ENCODE measurements around the gene PEX19.

The PEX19 gene

DNA sequence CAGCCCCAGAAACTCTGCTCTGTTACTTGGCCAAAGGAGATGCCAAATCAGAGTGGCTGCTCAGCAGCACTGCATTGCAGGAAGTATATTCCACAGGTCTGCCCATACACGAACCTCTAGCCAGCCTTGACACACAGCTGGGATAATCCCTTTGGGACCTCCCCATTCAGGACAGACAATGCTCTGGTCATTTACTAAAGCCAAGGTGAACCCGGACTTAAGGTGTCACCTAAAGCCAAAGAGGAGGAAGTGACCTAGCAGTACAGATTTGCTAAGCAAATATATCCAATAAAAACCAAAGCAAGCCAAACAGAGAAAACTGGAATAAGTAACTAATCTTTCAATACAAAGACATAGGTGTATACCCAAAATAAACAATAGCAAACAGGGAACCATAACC is 30.4 kb upstream of the PEX19 start:
- DNase-seq (ENCODE audit: extremely low read depth, low read depth), result no peak
- TF ChIP-seq, protein P1, sequence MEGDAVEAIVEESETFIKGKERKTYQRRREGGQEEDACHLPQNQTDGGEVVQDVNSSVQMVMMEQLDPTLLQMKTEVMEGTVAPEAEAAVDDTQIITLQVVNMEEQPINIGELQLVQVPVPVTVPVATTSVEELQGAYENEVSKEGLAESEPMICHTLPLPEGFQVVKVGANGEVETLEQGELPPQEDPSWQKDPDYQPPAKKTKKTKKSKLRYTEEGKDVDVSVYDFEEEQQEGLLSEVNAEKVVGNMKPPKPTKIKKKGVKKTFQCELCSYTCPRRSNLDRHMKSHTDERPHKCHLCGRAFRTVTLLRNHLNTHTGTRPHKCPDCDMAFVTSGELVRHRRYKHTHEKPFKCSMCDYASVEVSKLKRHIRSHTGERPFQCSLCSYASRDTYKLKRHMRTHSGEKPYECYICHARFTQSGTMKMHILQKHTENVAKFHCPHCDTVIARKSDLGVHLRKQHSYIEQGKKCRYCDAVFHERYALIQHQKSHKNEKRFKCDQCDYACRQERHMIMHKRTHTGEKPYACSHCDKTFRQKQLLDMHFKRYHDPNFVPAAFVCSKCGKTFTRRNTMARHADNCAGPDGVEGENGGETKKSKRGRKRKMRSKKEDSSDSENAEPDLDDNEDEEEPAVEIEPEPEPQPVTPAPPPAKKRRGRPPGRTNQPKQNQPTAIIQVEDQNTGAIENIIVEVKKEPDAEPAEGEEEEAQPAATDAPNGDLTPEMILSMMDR (IDR thresholded peaks at IDR 0.05; ENCODE audit: low read depth, low read length), result no peak

DNA sequence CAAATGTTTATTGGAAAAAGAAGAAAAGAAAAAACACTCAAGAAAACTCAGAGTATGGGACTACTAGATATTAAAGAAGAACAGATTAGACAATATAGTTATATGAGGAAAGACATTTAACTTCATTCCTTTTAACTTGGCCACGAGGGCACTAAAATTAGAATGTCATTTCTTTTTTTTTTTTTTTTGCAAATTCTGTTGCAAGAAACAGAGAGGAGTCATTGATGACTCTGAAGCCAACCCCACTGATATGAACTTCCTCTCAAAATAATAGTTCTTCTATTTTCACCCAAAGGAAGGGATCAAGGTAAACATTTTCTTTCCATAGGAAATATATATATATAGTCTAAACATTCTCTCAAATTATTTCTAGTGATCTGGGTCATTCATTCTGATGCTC is 24.6 kb upstream of the PEX19 start:
- TF ChIP-seq, protein P1 (IDR thresholded peaks at IDR 0.05; ENCODE audit: low read depth, low read length), result no peak
- no peak for DNase-seq (ENCODE audit: extremely low read depth, low read depth)

DNA sequence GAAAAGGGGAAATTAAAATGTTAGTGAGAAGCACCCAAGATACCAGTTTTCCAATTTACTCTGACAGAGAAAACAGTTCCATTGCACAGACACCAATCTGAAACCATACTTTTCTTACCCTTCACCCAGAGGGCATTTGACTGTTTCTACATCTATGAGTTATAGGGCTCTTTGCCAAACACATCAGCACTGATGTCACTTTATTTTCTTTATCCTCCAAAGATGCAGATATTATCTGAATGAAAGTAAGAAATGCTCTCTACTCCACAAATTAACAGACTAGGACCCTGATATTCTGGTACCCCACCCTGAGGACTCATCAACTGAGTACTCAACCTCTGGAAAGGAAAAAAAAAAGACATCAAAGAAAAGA is 24.2 kb upstream of the PEX19 start:
- DNase-seq (ENCODE audit: extremely low read depth, low read depth), result no peak
- TF ChIP-seq, protein P1 (IDR thresholded peaks at IDR 0.05; ENCODE audit: low read depth, low read length), result no peak

DNA sequence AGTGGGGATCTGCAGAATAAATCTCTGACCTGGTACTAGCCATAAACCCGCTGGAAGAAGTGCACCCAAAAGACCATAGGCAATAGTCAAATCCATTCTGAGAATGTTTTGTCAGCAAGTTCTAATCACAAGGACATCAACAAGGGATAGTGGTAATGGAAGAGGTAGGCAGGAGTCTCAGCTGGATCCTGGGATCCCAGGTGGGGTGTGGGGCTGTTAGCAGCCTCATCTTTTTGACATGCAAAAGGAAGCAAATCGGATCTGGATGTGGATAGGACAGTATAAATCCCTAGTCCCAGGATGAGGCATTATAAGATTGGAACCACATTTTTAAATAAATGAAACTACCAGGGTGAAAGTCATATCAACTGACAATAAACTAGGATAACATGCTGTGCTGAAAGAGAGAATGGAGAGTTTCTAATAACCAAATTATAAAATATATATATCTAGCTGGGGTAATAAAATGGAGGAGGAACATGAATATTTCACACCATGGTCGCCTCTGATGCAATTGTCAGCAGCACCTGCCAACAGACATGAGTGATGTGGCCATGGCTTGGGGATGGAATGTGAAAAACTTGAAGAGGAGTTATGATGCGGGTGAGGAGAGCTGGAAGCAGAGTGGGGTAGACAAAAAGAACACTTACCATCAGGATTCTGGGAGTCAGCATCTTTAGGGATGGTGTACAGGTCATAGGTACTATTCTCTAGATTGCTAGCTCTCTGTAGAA is 23.7 kb upstream of the PEX19 start:
- no peak for DNase-seq (ENCODE audit: extremely low read depth, low read depth)
- TF ChIP-seq, protein P1 (IDR thresholded peaks at IDR 0.05; ENCODE audit: low read depth, low read length), result no peak

DNA sequence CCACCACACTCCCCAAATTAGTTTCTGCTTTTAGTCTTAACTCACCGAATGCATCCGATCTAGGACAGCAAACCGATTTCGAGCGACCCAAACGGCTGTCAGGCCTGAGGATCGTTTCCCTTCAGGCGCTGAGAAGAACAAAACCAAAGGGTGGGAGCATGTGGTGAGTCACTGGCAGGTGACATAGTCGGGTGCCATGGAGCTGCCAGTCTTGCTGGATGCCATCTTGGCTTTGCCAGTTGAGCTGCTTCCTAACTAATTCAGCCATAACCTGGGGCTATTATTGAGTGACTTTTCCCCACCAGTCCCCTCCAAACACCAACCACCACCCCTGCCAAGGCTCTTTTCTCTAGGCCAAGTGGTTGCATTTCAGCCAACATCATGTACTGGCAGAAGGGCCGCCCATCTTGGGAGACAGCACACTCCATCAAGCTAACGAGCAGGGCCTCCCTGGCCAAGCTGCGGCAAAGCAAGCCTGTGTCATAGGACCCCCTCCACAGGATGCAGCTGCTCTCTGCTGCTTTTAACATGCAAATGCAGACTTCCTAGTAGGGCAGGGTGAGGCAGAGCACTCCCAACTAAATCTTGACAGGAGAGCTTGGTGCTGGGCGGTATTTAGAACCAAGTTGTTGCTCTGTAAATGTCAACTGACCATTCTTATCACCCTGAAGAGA is 22.3 kb upstream of the PEX19 start:
- TF ChIP-seq, protein P1 (IDR thresholded peaks at IDR 0.05; ENCODE audit: low read depth, low read length), result no peak
- no peak for DNase-seq (ENCODE audit: extremely low read depth, low read depth)

DNA sequence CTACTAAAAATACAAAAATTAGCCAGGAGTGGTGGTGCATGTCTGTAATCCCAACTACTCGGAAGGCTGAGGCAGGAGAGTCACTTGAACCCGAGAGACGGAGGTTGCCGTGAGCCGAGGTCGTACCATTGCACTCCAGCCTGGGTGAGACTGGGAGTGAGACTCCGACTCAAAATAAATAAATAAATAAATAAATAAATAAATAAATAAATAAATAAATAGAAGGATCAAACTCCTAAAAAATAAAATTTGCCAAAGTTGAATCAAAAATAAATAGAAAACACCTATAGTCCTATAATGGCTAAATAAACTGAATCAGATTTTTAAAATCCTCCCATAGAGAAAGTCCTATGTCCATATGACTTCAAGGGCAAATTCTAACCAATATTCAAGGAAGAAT is 15.2 kb upstream of the PEX19 start:
- DNase-seq (ENCODE audit: extremely low read depth, low read depth), result no peak
- TF ChIP-seq, protein P1 (IDR thresholded peaks at IDR 0.05; ENCODE audit: low read depth, low read length), result no peak

DNA sequence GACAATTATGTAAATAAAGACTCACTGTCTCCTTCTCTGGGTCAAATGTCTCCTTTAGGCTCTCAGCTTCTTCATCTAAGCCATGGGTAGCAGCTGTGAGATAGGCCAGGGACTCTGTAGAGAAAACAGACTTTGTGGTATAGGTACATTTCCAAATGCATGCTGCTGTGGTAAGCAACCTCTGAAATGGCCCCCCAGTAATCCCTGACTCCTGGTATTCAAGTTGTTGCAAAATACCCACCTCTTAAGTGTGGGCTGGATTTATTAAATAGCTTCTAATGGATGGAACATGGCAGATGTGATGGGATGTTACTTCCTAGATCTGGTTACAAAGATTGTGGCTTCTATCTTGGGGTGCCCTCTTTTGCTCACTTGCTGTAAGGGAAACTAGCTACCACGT is 11.1 kb upstream of the PEX19 start:
- TF ChIP-seq, protein P1 (IDR thresholded peaks at IDR 0.05; ENCODE audit: low read depth, low read length), result no peak

More for the DNA sequence above, 11.1 kb upstream of the PEX19 start:
- no peak for DNase-seq (ENCODE audit: extremely low read depth, low read depth)

Data from AG09319 (cell line).